ENCODE data around the gene CADM1. TPM values are rescaled to one million over a fixed set of nuclear protein-coding genes. Genes with fewer than 3 reads are reported as not detected.

Gene CADM1
- total and polyA plus RNA-seq, 10 of the 15 experiments (the other 5 are each of a cell fraction or from before 2014, with no cell fraction given): 0.03 to 0.48 (median 0.15) TPM; not detected in 3

GRCh38 chr11:115244296-115244695 lies 259.9 kb downstream of the CADM1 start:
- ChIA-PET CTCF (no interaction called here), RAD21 (ENCODE audit: unreplicated experiment) (no interaction called here), POLR2A (no interaction called here), SMC1A (ENCODE audit: uncharacterized antibody, unreplicated experiment) (no interaction called here)
- in situ Hi-C loops (cut with MboI) (no loop called here), intact Hi-C loops (cut with micrococcal nuclease; ENCODE audit: unreplicated experiment) (no loop called here)
- BruUV-seq (replicated peaks): no TSS peak
- Histone ChIP-seq H4K20me1 (ENCODE audit: control insufficient read depth, insufficient read depth) (no peaks in the 10 kb centered on the region), H3K9ac (ENCODE audit: control insufficient read depth, insufficient read depth, low read length) (no peak overlapping the region), H3K4me2 (ENCODE audit: control insufficient read depth, insufficient read depth) (no peak overlapping the region), H3K79me2 (ENCODE audit: control insufficient read depth, insufficient read depth, low read length) (no peaks in the 10 kb centered on the region), H3K9me3 (replicated peaks; ENCODE audit: control insufficient read depth, insufficient read depth, low read length) (no peaks in the 10 kb centered on the region), H3K36me3 (ENCODE audit: control insufficient read depth in 2 of 2, insufficient read depth in 2 of 2, low read length in 1 of 2) (no peaks in the 10 kb centered on the region), H3K27ac (ENCODE audit: control insufficient read depth, insufficient read depth) (no peak overlapping the region), H3K27me3 (replicated peaks in 1 of 2; ENCODE audit: control insufficient read depth in 2 of 2, insufficient read depth in 2 of 2, low read length in 1 of 2) (no peaks in the 10 kb centered on the region), H3K4me3 (no peak overlapping the region), H2AFZ (ENCODE audit: control insufficient read depth, low read depth, low read length) (no peak overlapping the region), H3K4me1 (ENCODE audit: control insufficient read depth, insufficient read depth, low read length) (no peaks in the 10 kb centered on the region)
- WGBS (ENCODE audit: insufficient coverage, insufficient replicate concordance, low lambda C conversion rate, missing lambda C conversion rate): 86% methylated on average over 5 of the region's 5 CpGs
- no peak for DNase-seq (ENCODE audit: low read depth, low spot score)
- TF ChIP-seq HDGF (IDR thresholded peaks at IDR 0.05) (no peak), CHD2 (IDR thresholded peaks at IDR 0.05; ENCODE audit: borderline replicate concordance, low read depth, low read length) (no peak), ZNF217 (IDR thresholded peaks at IDR 0.05) (no peak)
- ATAC-seq: no peak
- FAIRE-seq: no peak

DNA sequence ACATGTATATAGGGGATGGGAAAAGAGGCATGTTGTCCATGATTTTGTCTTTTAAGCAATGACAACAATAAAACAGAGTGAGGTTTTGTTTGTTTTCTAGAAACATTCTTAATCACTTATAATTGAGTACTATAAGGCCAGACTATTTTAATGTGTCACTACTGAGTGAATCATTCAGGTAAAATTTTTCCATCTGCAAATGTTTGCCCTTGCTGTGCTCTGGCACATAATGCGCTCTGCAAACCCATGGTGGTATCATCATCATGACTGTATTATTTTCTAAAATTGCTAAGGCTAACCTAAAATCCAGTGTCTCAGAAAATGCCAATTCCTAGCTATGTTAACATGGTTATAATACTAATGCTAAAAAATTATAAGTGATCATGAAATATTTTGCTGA lies 261.2 kb downstream of the CADM1 start:
- no peak for TF ChIP-seq SMAD5 (IDR thresholded peaks at IDR 0.05; ENCODE audit: low read depth)
- TF ChIP-seq NR2C1 (IDR thresholded peaks at IDR 0.05): no peak
- no peaks in the 10 kb centered on the region for H3K36me3 ChIP-seq (ENCODE audit: control insufficient read depth in 2 of 2, insufficient read depth in 2 of 2, low read length in 1 of 2)
- FAIRE-seq: no peak
- no peak overlapping the region for H3K9ac ChIP-seq (ENCODE audit: control insufficient read depth, insufficient read depth, low read length)
- 100% methylated on average over 1 of the region's 1 CpG for WGBS (ENCODE audit: insufficient coverage, insufficient replicate concordance, low lambda C conversion rate, missing lambda C conversion rate)
- ChIA-PET POLR2A (no interaction called here), CTCF (no interaction called here), SMC1A (ENCODE audit: uncharacterized antibody, unreplicated experiment) (no interaction called here), RAD21 (ENCODE audit: unreplicated experiment) (no interaction called here)
- H3K79me2 ChIP-seq (ENCODE audit: control insufficient read depth, insufficient read depth, low read length): no peaks in the 10 kb centered on the region
- intact Hi-C loops (cut with micrococcal nuclease; ENCODE audit: unreplicated experiment): no loop called here
- ATAC-seq: no peak
- no peaks in the 10 kb centered on the region for H4K20me1 ChIP-seq (ENCODE audit: control insufficient read depth, insufficient read depth)
- DNase-seq (ENCODE audit: low read depth, low spot score): no peak
- H3K27me3 ChIP-seq (replicated peaks in 1 of 2; ENCODE audit: control insufficient read depth in 2 of 2, insufficient read depth in 2 of 2, low read length in 1 of 2): no peaks in the 10 kb centered on the region
- BruUV-seq (replicated peaks): no TSS peak
- in situ Hi-C loops (cut with MboI): no loop called here
- H3K4me3 ChIP-seq: no peak overlapping the region
- no peaks in the 10 kb centered on the region for H3K9me3 ChIP-seq (replicated peaks; ENCODE audit: control insufficient read depth, insufficient read depth, low read length)
- H3K4me1 ChIP-seq (ENCODE audit: control insufficient read depth, insufficient read depth, low read length): no peaks in the 10 kb centered on the region
- no peak overlapping the region for H3K4me2 ChIP-seq (ENCODE audit: control insufficient read depth, insufficient read depth)
- no peak overlapping the region for H2AFZ ChIP-seq (ENCODE audit: control insufficient read depth, low read depth, low read length)
- no peak overlapping the region for H3K27ac ChIP-seq (ENCODE audit: control insufficient read depth, insufficient read depth)
